Adrenal gland (tissue), 5 donors: Measurements from ENCODE around the gene ZSWIM5.

Source experiments
- POLR2A ChIP-seq, 2 donors: fragments of 450-650 bp; IDR thresholded peaks; one replicate each; pipeline ENCODE4 v1.6.1; 2017; ENCODE audit warnings: antibody characterized with exemption in 2 of 2, mild to moderate bottlenecking in 2 of 2, moderate library complexity in 1 of 2
- TF ChIP-seq, protein P1 (sequence below), 6 experiments: fragments of 450-650 bp in 4 of 6; fragments of 200-600 bp in 2 of 6; sonication (generic) in 1 of 6; IDR thresholded peaks; 1 replicate in 5 of 6; 2 replicates in 1 of 6; pipeline versions ENCODE4 v1.5.1 to v1.8.0; 2016 to 2021; ENCODE audit warnings: antibody characterized with exemption in 6 of 6, mild to moderate bottlenecking in 2 of 6, moderate library complexity in 1 of 6
- donor health status: DM: no; HTN: no; CAD: no.

DNA sequence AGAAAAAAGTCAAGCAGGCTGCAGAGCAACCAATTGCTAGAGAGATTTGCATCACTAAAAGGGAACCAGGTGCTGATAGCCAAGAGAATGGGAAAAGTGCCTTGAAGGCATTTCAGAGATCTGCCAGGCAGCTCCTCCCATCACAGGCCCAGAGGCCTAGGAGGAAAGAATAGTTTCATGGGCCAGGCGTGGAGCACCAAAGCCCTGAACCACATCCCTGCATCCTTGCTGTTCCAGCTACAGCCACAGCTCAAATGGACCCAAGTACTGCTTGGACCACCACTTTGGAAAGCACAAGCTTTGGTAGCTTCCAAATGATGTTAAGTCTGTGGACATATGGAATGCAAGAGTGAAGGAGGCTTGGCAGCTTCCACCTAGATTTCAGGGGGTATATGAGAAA, 29.7 kb upstream of the ZSWIM5 start:
- TF ChIP-seq, protein P1, sequence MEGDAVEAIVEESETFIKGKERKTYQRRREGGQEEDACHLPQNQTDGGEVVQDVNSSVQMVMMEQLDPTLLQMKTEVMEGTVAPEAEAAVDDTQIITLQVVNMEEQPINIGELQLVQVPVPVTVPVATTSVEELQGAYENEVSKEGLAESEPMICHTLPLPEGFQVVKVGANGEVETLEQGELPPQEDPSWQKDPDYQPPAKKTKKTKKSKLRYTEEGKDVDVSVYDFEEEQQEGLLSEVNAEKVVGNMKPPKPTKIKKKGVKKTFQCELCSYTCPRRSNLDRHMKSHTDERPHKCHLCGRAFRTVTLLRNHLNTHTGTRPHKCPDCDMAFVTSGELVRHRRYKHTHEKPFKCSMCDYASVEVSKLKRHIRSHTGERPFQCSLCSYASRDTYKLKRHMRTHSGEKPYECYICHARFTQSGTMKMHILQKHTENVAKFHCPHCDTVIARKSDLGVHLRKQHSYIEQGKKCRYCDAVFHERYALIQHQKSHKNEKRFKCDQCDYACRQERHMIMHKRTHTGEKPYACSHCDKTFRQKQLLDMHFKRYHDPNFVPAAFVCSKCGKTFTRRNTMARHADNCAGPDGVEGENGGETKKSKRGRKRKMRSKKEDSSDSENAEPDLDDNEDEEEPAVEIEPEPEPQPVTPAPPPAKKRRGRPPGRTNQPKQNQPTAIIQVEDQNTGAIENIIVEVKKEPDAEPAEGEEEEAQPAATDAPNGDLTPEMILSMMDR (IDR thresholded peaks at IDR 0.05), result no peak
- TF ChIP-seq POLR2A (IDR thresholded peaks at IDR 0.05), result no peak
